NOMO-1 treated with dmso at 0.1 percent for 144 hours (cell line): ENCODE data around the gene RMDN2.

ENCODE experiments used
- DNase-seq: peaks from one replicate; lab custom pipeline; 2025; ENCODE audit not compliant: unreplicated experiment; lab: John Stamatoyannopoulos, UW

Gene RMDN2

GRCh38 chr2:37925063-37925897 is at the start of gene RMDN2:
Gene RMDN2, plus strand, starts transcription at chr2:37925287. Its CDS starts 3,991 bp downstream, at chr2:37929278.
- peak; percentile 89 for DNase-seq

- DNase-seq = no peak
These were observed 49.6 kb upstream of the RMDN2 start for GRCh38 chr2:37875403-37875906.

- DNase-seq = no peak
These were observed 48.9 kb upstream of the RMDN2 start for GRCh38 chr2:37876227-37876626.

- peak; percentile 51 for DNase-seq
These were observed 47.4 kb upstream of the RMDN2 start for GRCh38 chr2:37877457-37878315.

- DNase-seq = no peak
These were observed 46.6 kb upstream of the RMDN2 start for GRCh38 chr2:37878536-37878935.

- DNase-seq = no peak
These were observed 44.5 kb upstream of the RMDN2 start for GRCh38 chr2:37880551-37880950.

- DNase-seq = no peak
These were observed 43.7 kb upstream of the RMDN2 start for GRCh38 chr2:37881397-37881796.

- DNase-seq = no peak
These were observed 43.1 kb upstream of the RMDN2 start for GRCh38 chr2:37882036-37882435.

- no peak for DNase-seq
These were observed 41.6 kb upstream of the RMDN2 start for GRCh38 chr2:37883518-37883917.

GRCh38 chr2:37885329-37885993 is 39.6 kb upstream of the RMDN2 start:
- no peak for DNase-seq

GRCh38 chr2:37886745-37887144 is 38.3 kb upstream of the RMDN2 start:
- DNase-seq = no peak

- DNase-seq = no peak
These were observed 37.8 kb upstream of the RMDN2 start for GRCh38 chr2:37887286-37887685.

- peak; percentile 33 for DNase-seq
These were observed 34.1 kb upstream of the RMDN2 start for GRCh38 chr2:37890893-37891495.

- DNase-seq = no peak
These were observed 33.1 kb upstream of the RMDN2 start for GRCh38 chr2:37891846-37892435.

GRCh38 chr2:37892436-37893114 is 32.5 kb upstream of the RMDN2 start:
- peak; percentile 82 for DNase-seq

GRCh38 chr2:37893327-37893726 is 31.8 kb upstream of the RMDN2 start:
- no peak for DNase-seq

GRCh38 chr2:37894047-37894446 is 31.0 kb upstream of the RMDN2 start:
- no peak for DNase-seq

- no peak for DNase-seq
These were observed 30.5 kb upstream of the RMDN2 start for GRCh38 chr2:37894601-37895000.

GRCh38 chr2:37895140-37895539 is 29.9 kb upstream of the RMDN2 start:
- DNase-seq = peak; percentile 61

GRCh38 chr2:37896319-37896718 is 28.8 kb upstream of the RMDN2 start:
- no peak for DNase-seq
